ENCODE results near the gene PDE8A. TPM values are rescaled to one million over a fixed set of nuclear protein-coding genes. Genes with fewer than 3 reads are reported as not detected.

The PDE8A gene
- total and polyA plus RNA-seq, 2 donors (not counting 1 experiment from before 2014, with no cell fraction given), result 17.7 to 26.3 TPM

- H3K79me2 ChIP-seq (ENCODE audit: control insufficient read depth, insufficient read depth, low read length), result no peaks in the 10 kb centered on the region
Measured at GRCh38 chr15:84942456-84942855, 39.2 kb upstream of the PDE8A start.

GRCh38 chr15:84944311-84944710 is 37.3 kb upstream of the PDE8A start:
- Histone ChIP-seq H3K9me3 (ENCODE audit: control insufficient read depth, insufficient read depth, low read depth, low read length) (no peaks in the 10 kb centered on the region), H3K4me2 (ENCODE audit: extremely low read depth, insufficient read depth, low read length) (no peak overlapping the region), H3K36me3 (ENCODE audit: control insufficient read depth, insufficient read depth, low read length) (no peaks in the 10 kb centered on the region), H3K27me3 (ENCODE audit: control insufficient read depth, insufficient read depth, low read length) (no peaks in the 10 kb centered on the region), H3K27ac (ENCODE audit: insufficient read depth, low read length) (no peak overlapping the region), H3K79me2 (ENCODE audit: control insufficient read depth, insufficient read depth, low read length) (no peaks in the 10 kb centered on the region), H3K9ac (ENCODE audit: insufficient read depth, low read length) (no peak overlapping the region), H4K20me1 (ENCODE audit: control insufficient read depth, extremely low read depth, insufficient read depth, low read length) (no peaks in the 10 kb centered on the region), H2AFZ (ENCODE audit: low read length) (no peak overlapping the region), H3K4me3 (replicated peaks in 1 of 4; ENCODE audit: control extremely low read depth in 1 of 4, insufficient read depth in 1 of 4, low read depth in 3 of 4, low read length in 4 of 4) (no peak overlapping the region), H3K4me1 (ENCODE audit: control insufficient read depth, extremely low read depth, insufficient read depth, low read length) (peaks cover 16% of the 10 kb centered on the region)
- no peak for TF ChIP-seq CTCF (conservative IDR thresholded peaks at IDR 0.05 in 1 of 2, IDR thresholded peaks at IDR 0.05 in 1 of 2; ENCODE audit: low read depth in 1 of 2, low read length in 2 of 2)
- TF ChIP-seq EZH2 (IDR thresholded peaks at IDR 0.05; ENCODE audit: low read length, missing control alignments), result no peak
- no peak for DNase-seq (ENCODE audit: low read depth in 2 of 2)

More at GRCh38 chr15:84942456-84942855, 39.2 kb upstream of the PDE8A start:
- Histone ChIP-seq H3K36me3 (ENCODE audit: control insufficient read depth, insufficient read depth, low read length) (no peaks in the 10 kb centered on the region), H3K9me3 (ENCODE audit: control insufficient read depth, insufficient read depth, low read depth, low read length) (no peaks in the 10 kb centered on the region), H3K4me2 (ENCODE audit: extremely low read depth, insufficient read depth, low read length) (no peak overlapping the region), H3K27me3 (ENCODE audit: control insufficient read depth, insufficient read depth, low read length) (no peaks in the 10 kb centered on the region), H4K20me1 (ENCODE audit: control insufficient read depth, extremely low read depth, insufficient read depth, low read length) (no peaks in the 10 kb centered on the region), H3K27ac (ENCODE audit: insufficient read depth, low read length) (no peak overlapping the region), H3K4me3 (replicated peaks in 1 of 4; ENCODE audit: control extremely low read depth in 1 of 4, insufficient read depth in 1 of 4, low read depth in 3 of 4, low read length in 4 of 4) (no peak overlapping the region), H2AFZ (ENCODE audit: low read length) (no peak overlapping the region), H3K9ac (ENCODE audit: insufficient read depth, low read length) (no peak overlapping the region), H3K4me1 (ENCODE audit: control insufficient read depth, extremely low read depth, insufficient read depth, low read length) (peaks cover under 1% of the 10 kb centered on the region)
- TF ChIP-seq EZH2 (IDR thresholded peaks at IDR 0.05; ENCODE audit: low read length, missing control alignments), result no peak
- no peak for TF ChIP-seq CTCF (conservative IDR thresholded peaks at IDR 0.05 in 1 of 2, IDR thresholded peaks at IDR 0.05 in 1 of 2; ENCODE audit: low read depth in 1 of 2, low read length in 2 of 2)
- DNase-seq (ENCODE audit: low read depth in 2 of 2), result no peak

GRCh38 chr15:84944861-84945260 is 36.8 kb upstream of the PDE8A start:
- H3K27me3 ChIP-seq (ENCODE audit: control insufficient read depth, insufficient read depth, low read length), result no peaks in the 10 kb centered on the region
- DNase-seq (ENCODE audit: low read depth in 2 of 2), result no peak
- no peak overlapping the region for H2AFZ ChIP-seq (ENCODE audit: low read length)
- TF ChIP-seq EZH2 (IDR thresholded peaks at IDR 0.05; ENCODE audit: low read length, missing control alignments) (no peak), CTCF (conservative IDR thresholded peaks at IDR 0.05 in 1 of 2, IDR thresholded peaks at IDR 0.05 in 1 of 2; ENCODE audit: low read depth in 1 of 2, low read length in 2 of 2) (no peak)
- no peak overlapping the region for H3K27ac ChIP-seq (ENCODE audit: insufficient read depth, low read length)
- H4K20me1 ChIP-seq (ENCODE audit: control insufficient read depth, extremely low read depth, insufficient read depth, low read length), result no peaks in the 10 kb centered on the region
- no peak overlapping the region for H3K9ac ChIP-seq (ENCODE audit: insufficient read depth, low read length)
- H3K36me3 ChIP-seq (ENCODE audit: control insufficient read depth, insufficient read depth, low read length), result no peaks in the 10 kb centered on the region
- H3K4me2 ChIP-seq (ENCODE audit: extremely low read depth, insufficient read depth, low read length), result no peak overlapping the region
- no peak overlapping the region for H3K4me3 ChIP-seq (replicated peaks in 1 of 4; ENCODE audit: control extremely low read depth in 1 of 4, insufficient read depth in 1 of 4, low read depth in 3 of 4, low read length in 4 of 4)
- H3K4me1 ChIP-seq (ENCODE audit: control insufficient read depth, extremely low read depth, insufficient read depth, low read length), result peaks cover 16% of the 10 kb centered on the region
- H3K79me2 ChIP-seq (ENCODE audit: control insufficient read depth, insufficient read depth, low read length), result no peaks in the 10 kb centered on the region
- H3K9me3 ChIP-seq (ENCODE audit: control insufficient read depth, insufficient read depth, low read depth, low read length), result no peaks in the 10 kb centered on the region
